HG02885 (cell line): ENCODE results near the gene TBC1D3K.
"Not testable (repeated sequence)": the region's sequence is repeated elsewhere in the genome, so short reads cannot be mapped to it uniquely, and the experiment has no call there.

ENCODE experiments used
- ATAC-seq: cut with Tn5 transposase; IDR thresholded peaks from one replicate; pipeline ENCODE4 v1.9.1; 2021; ENCODE audit warnings: mild to moderate bottlenecking; ENCODE audit not compliant: unreplicated experiment, poor library complexity

The TBC1D3K gene

GRCh38 chr17:37924115-37924514 is at the start of gene TBC1D3K:
TBC1D3K (plus strand) TSS chr17:37924415; CDS start chr17:37926000, 1,585 bp downstream.
- ATAC-seq = not testable (repeated sequence)

- ATAC-seq = no peak
Observed at GRCh38 chr17:37884516-37884915, 39.7 kb upstream of the TBC1D3K start.

- no peak for ATAC-seq
Observed at GRCh38 chr17:37885136-37885535, 39.1 kb upstream of the TBC1D3K start.

- no peak for ATAC-seq
Observed at GRCh38 chr17:37888881-37889280, 35.3 kb upstream of the TBC1D3K start.

- ATAC-seq = not testable (repeated sequence)
Observed at GRCh38 chr17:37896961-37897360, 27.3 kb upstream of the TBC1D3K start.
